HG03196 (cell line): ENCODE results near the gene POGK.
"Not testable (repeated sequence)": the region's sequence is repeated elsewhere in the genome, so short reads cannot be mapped to it uniquely, and the experiment has no call there.

ENCODE experiments used
- ATAC-seq: cut with Tn5 transposase; IDR thresholded peaks from one replicate; pipeline ENCODE4 v1.9.1; 2021; ENCODE audit not compliant: unreplicated experiment

POGK gene

GRCh38 chr1:166855558-166855957 lies 16.3 kb downstream of the POGK start:
- no peak for ATAC-seq

DNA sequence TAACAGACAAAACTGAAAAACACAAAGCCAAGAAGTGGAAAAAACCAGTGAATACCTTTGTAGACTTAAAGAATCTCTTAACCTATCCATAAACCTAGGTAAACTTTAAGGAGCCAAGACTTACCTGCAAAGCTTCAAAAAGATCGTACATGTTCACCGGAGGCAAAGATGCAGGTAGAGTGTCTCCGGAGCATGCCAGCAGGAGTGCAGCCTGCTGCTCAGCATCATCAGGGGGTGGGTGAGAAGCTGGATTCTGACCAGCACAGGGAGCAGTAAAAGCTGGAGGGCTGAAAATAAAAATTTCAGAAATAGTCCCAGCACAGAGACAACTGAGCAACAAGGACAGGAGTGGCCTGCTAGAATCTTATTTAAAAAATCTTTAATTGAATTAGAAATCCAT lies 18.7 kb downstream of the POGK start:
- ATAC-seq = no peak

DNA sequence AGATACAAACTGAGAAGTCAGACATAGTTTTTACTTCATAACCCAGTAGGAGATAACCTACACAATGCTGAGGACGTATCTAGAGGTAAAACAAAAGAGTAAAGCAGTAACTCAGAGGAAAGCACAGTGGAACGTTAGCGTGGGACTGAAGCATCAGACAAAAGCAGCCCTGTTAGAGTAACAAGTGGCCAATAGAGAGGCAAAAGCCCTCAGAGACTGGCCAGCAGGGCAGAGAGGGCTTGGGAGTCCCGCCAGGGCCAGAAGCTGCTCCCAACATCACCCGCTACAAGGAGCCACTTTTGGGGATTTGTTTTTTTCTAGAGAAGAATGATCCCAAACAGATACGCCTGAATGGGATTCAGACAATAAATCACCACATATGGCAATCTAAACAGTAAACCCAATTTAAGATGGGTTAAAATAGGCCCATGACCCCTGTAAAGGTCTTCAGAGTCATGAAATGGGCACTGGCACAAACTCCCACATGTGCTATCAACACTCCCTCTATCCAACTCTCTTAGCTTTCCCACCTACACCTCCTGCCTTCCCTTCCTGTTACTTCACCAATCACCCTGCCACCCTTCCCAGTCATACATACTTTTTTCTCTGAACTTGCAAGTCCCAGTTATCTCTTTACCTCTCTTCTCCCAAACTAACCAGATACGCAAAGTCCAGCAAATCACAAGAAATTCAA lies 19.6 kb downstream of the POGK start:
- ATAC-seq = no peak

GRCh38 chr1:166859597-166859996 lies 20.3 kb downstream of the POGK start:
- ATAC-seq = no peak

DNA sequence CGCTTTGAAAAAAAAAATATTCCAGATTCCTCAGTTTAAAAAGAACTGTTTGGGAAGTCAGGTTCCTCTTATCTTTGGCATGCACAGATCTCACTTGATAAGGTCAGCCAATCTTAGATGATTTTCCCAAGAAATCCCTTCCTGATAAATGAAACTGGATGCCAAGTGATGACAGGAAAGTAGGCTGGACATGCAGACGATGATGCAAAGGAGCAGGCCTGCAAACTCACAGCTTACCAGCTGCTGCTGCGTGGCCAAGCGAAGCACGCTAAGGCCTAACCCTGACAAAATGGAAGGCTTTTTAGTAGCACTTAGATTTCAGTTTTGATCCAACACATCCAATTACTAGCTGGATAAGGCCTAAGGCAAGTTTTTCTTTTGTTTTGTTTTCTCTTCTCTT lies 26.7 kb downstream of the POGK start:
- no peak for ATAC-seq

- ATAC-seq = no peak
Measured at GRCh38 chr1:166868639-166869038, 29.4 kb downstream of the POGK start.

DNA sequence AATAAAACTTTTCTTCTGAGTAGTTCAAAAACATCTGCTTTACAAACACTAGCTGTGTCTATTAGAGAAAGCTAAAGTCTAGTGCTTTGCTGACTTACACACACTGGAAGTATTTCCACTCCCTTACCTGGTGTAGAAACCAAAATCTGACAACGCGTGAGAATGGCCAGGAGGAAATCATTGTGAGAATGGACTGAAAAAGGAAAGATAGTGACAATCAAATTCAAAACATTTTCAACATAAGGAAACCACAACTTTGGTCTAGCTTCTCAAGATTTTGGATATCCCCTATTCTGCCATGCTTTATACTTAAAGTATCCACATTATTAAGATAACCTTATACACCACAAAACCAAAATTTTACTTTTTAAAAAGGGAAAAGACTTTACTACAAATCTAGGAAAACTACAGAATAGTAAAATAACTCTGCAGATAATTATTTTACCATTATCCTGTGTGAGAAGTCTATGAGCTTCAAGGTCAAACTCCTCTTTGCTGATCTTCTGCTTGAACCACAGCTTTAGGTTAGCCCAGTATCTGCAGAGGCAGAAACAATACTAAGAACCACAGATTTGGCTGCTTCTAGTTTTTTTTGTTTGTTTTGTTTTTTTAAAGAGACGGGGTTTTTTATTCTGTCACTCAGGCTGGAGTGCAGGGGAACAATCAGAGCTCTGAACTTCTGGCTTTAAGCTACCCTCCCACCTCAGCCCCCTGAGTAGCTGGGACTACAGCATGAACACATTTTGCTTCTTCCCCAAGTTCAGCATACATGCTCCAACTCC lies 30.2 kb downstream of the POGK start:
- ATAC-seq = no peak

- ATAC-seq = no peak
Measured at GRCh38 chr1:166870584-166870983, 31.3 kb downstream of the POGK start.

DNA sequence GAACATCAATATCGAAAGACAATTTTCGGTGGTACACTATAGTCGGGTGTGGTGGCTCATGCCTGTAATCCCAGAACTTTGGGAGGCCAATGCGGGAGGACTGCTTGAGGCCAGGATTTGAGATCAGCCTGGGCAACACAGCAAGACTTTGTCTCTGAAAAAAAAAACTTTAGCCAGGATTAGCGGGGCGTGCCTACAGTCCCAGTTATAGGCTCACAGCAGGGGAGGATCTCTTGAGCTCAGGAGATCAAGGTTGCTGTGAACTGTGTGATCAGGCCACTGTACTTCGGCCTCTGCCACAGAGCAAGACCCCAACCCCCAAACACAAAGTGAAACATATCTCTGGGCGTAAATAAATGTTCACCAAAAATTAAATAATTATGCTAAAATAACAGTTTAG lies 35.2 kb downstream of the POGK start:
- no peak for ATAC-seq

- ATAC-seq = no peak
Measured at GRCh38 chr1:166875302-166875733, 36.0 kb downstream of the POGK start.

GRCh38 chr1:166875734-166876539 lies 36.7 kb downstream of the POGK start, which contains the start of gene TADA1:
TSS of gene TADA1 (minus strand) at chr1:166876264. CDS start at chr1:166876233, 31 bp downstream.
- peak; percentile 94 for ATAC-seq

- ATAC-seq = no peak
Measured at GRCh38 chr1:166876540-166876838, 37.2 kb downstream of the POGK start.

- ATAC-seq = not testable (repeated sequence)
Measured at GRCh38 chr1:166878173-166878917, 39.1 kb downstream of the POGK start.

GRCh38 chr1:166882893-166883292 lies 43.6 kb downstream of the POGK start:
- ATAC-seq = no peak

GRCh38 chr1:166884040-166884642 lies 44.9 kb downstream of the POGK start:
- ATAC-seq = no peak

GRCh38 chr1:166884971-166885370 lies 45.7 kb downstream of the POGK start:
- no peak for ATAC-seq

GRCh38 chr1:166888373-166889111 lies 49.3 kb downstream of the POGK start:
- ATAC-seq = no peak

- no peak for ATAC-seq
Measured at GRCh38 chr1:166889776-166890175, 50.5 kb downstream of the POGK start.

DNA sequence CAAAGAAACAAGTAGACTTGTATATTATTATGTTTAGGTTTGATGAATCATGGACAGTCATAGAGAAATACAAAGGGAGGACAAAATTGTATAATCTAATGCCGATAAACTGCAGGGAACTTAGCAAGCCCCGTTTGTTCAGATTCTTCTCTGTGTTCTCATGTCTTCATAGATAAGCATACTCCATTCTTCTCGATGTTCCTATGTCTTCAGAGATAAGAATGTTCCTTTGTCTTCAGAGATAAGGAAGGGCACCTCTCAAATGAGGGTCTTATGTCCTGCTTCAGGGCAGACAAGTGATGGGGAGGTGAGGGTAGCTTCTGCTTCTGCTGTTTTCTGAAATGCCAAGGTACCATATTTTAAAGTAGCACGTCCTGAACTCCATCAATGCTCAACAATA lies 56.5 kb downstream of the POGK start:
- no peak for ATAC-seq

GRCh38 chr1:166899769-166900168 lies 60.5 kb downstream of the POGK start:
- no peak for ATAC-seq
